ENCODE data around the gene FSCN2. TPM values are rescaled to one million over a fixed set of nuclear protein-coding genes. Genes with fewer than 3 reads are reported as not detected.
"Not testable (repeated sequence)": the region's sequence is repeated elsewhere in the genome, so short reads cannot be mapped to it uniquely, and the experiment has no call there.

Gene FSCN2
- total RNA-seq, 3 donors from 2014 or later (not counting 1 experiment from before 2014, with no cell fraction given) = 0.26 to 2.6 (median 1.0) TPM

- intact Hi-C loops (cut with micrococcal nuclease) = no loop called here
- no peaks in the 10 kb centered on the region for H3K27me3 ChIP-seq (ENCODE audit: control insufficient read depth, insufficient read depth, low read length)
- ATAC-seq (no peak), DNase-seq (no peak)
- peaks cover 18 to 28% of the 10 kb centered on the region in 2 donors for H3K4me1 Mint-ChIP-seq
- no peak for TF ChIP-seq CTCF (IDR thresholded peaks at IDR 0.05)
- H3K36me3 Mint-ChIP-seq = peaks cover 9% of the 10 kb centered on the region
- WGBS (ENCODE audit: insufficient coverage) = 85% methylated on average over 4 of the region's 5 CpGs
- no peak overlapping the region for H3K4me3 Mint-ChIP-seq
- H3K27ac ChIP-seq (ENCODE audit: low read length) = no peak overlapping the region
- no peaks in the 10 kb centered on the region for H3K9me3 Mint-ChIP-seq
- peaks cover 47% of the 10 kb centered on the region for H3K36me3 ChIP-seq (ENCODE audit: control insufficient read depth, insufficient read depth, low read length)
- no peaks in the 10 kb centered on the region for H3K9me3 ChIP-seq (ENCODE audit: control insufficient read depth, insufficient read depth, low read length)
- no peak overlapping the region for H3K4me3 ChIP-seq (ENCODE audit: low read length)
- no peaks in the 10 kb centered on the region for H3K27me3 Mint-ChIP-seq (ENCODE audit: low read depth in 2 of 2)
- no peak overlapping the region for H3K27ac Mint-ChIP-seq
- no peaks in the 10 kb centered on the region for H3K4me1 ChIP-seq (ENCODE audit: control insufficient read depth, insufficient read depth, low read length)
Observed at GRCh38 chr17:81582341-81582740, 54.2 kb downstream of the FSCN2 start.

GRCh38 chr17:81582749-81583148 is 54.6 kb downstream of the FSCN2 start:
- no peaks in the 10 kb centered on the region for H3K9me3 ChIP-seq (ENCODE audit: control insufficient read depth, insufficient read depth, low read length)
- no peak overlapping the region for H3K27ac ChIP-seq (ENCODE audit: low read length)
- H3K4me1 ChIP-seq (ENCODE audit: control insufficient read depth, insufficient read depth, low read length) = no peaks in the 10 kb centered on the region
- no peak for ATAC-seq
- Mint-ChIP-seq H3K36me3 (peaks cover 10% of the 10 kb centered on the region), H3K27ac (no peak overlapping the region), H3K27me3 (ENCODE audit: low read depth in 2 of 2) (no peaks in the 10 kb centered on the region), H3K9me3 (no peaks in the 10 kb centered on the region), H3K4me1 (peaks cover 15 to 24% of the 10 kb centered on the region in 2 donors), H3K4me3 (no peak overlapping the region)
- H3K4me3 ChIP-seq (ENCODE audit: low read length) = no peak overlapping the region
- no peak for DNase-seq
- no peaks in the 10 kb centered on the region for H3K27me3 ChIP-seq (ENCODE audit: control insufficient read depth, insufficient read depth, low read length)
- intact Hi-C loops (cut with micrococcal nuclease) = no loop called here
- peaks cover 47% of the 10 kb centered on the region for H3K36me3 ChIP-seq (ENCODE audit: control insufficient read depth, insufficient read depth, low read length)
- WGBS (ENCODE audit: insufficient coverage) = 97% methylated on average over 12 of the region's 12 CpGs
- TF ChIP-seq CTCF (IDR thresholded peaks at IDR 0.05) = no peak

GRCh38 chr17:81583589-81584342 is 55.6 kb downstream of the FSCN2 start:
- TF ChIP-seq CTCF (IDR thresholded peaks at IDR 0.05) = no peak
- no peaks in the 10 kb centered on the region for H3K27me3 Mint-ChIP-seq (ENCODE audit: low read depth in 2 of 2)
- H3K4me1 ChIP-seq (ENCODE audit: control insufficient read depth, insufficient read depth, low read length) = no peaks in the 10 kb centered on the region
- H3K36me3 ChIP-seq (ENCODE audit: control insufficient read depth, insufficient read depth, low read length) = peaks cover 57% of the 10 kb centered on the region
- no peaks in the 10 kb centered on the region for H3K27me3 ChIP-seq (ENCODE audit: control insufficient read depth, insufficient read depth, low read length)
- no peaks in the 10 kb centered on the region for H3K9me3 ChIP-seq (ENCODE audit: control insufficient read depth, insufficient read depth, low read length)
- peaks cover 15% of the 10 kb centered on the region for H3K36me3 Mint-ChIP-seq
- H3K9me3 Mint-ChIP-seq = no peaks in the 10 kb centered on the region
- no peak for ATAC-seq
- H3K4me3 ChIP-seq (ENCODE audit: low read length) = no peak overlapping the region
- 98% methylated on average over 6 of the region's 6 CpGs for WGBS (ENCODE audit: insufficient coverage)
- H3K4me3 Mint-ChIP-seq = no peak overlapping the region
- no peak for DNase-seq
- H3K27ac Mint-ChIP-seq = no peak overlapping the region
- peaks cover 10 to 15% of the 10 kb centered on the region in 2 donors for H3K4me1 Mint-ChIP-seq
- H3K27ac ChIP-seq (ENCODE audit: low read length) = no peak overlapping the region
- intact Hi-C loops (cut with micrococcal nuclease) = no loop called here

GRCh38 chr17:81584771-81585170 is 56.6 kb downstream of the FSCN2 start:
- H3K9me3 ChIP-seq (ENCODE audit: control insufficient read depth, insufficient read depth, low read length); H3K4me1 ChIP-seq (ENCODE audit: control insufficient read depth, insufficient read depth, low read length); H3K27me3 Mint-ChIP-seq (ENCODE audit: low read depth in 2 of 2); H3K4me1 Mint-ChIP-seq; H3K9me3 Mint-ChIP-seq; ATAC-seq; H3K27ac ChIP-seq (ENCODE audit: low read length); DNase-seq; H3K4me3 Mint-ChIP-seq; H3K27me3 ChIP-seq (ENCODE audit: control insufficient read depth, insufficient read depth, low read length); H3K27ac Mint-ChIP-seq; intact Hi-C loops (cut with micrococcal nuclease); H3K4me3 ChIP-seq (ENCODE audit: low read length): not testable (repeated sequence)
- 99% methylated on average over 14 of the region's 14 CpGs for WGBS (ENCODE audit: insufficient coverage)
- peaks cover 63% of the 10 kb centered on the region for H3K36me3 ChIP-seq (ENCODE audit: control insufficient read depth, insufficient read depth, low read length)
- peaks cover 15% of the 10 kb centered on the region for H3K36me3 Mint-ChIP-seq

Data from natural killer cell (primary cell).